AG10803 (cell line): Measurements from ENCODE around the gene KPTN.

Experiments
- DNase-seq: peaks from one replicate; pipeline ENCODE4 v3.0.0; 2010; ENCODE audit warnings: low read depth
- H3K4me3 ChIP-seq: 2 replicates; pipeline ENCODE4 v1.5.1; 2011; ENCODE audit warnings: mild to moderate bottlenecking, low read length, control low read depth
- TF ChIP-seq, protein P1 (sequence below): conservative IDR thresholded peaks from 2 replicates; pipeline ENCODE4 v1.5.1; 2011; ENCODE audit warnings: mild to moderate bottlenecking, low read length, control low read depth, inconsistent platforms

KPTN gene

DNA sequence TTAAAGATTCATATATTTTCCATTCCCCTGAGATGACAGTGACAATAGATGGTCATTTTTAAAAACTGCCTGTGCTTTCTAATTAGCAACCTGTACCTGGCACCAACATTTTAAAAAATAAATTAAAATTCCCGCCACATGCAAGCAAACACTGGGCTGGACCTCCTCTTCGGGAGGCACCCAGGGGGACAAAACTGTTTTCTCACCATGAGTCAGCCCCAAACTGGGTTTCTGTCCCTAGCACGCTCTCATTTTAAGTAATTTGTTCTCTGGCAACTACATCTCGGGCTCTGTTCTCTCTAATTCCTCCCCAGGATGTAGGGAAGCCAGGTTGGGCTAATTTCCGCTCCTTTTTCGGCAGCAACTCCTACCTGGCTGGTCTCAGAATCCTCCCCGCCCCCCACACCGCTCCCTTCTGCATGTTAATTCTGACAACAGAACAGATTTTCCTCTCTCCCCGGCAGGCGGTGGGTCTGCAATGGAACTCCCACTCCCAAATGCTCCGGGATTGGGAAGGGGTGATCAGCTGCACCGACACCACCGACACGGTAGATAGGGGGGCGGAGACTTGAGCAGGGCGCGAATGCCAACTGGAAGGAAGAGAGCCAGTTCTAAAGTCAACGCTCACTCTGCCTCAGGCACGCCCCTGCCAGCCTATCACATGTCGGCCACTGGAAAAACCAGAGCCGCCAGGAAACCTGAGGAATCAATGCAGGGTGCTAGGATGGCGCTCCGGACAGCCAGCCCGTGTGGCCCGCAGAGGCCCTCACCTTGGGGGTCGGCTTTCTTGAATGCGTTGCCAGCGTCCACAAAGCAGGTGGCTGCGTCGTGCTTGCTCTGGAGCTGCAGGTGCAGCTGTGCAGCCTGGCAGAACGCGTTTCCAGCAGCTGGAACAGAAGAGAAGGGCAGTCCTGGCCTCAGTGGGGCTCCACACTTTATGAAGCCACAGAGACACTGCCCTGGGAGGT, 16.1 kb upstream of the KPTN start:
- TF ChIP-seq, protein P1, sequence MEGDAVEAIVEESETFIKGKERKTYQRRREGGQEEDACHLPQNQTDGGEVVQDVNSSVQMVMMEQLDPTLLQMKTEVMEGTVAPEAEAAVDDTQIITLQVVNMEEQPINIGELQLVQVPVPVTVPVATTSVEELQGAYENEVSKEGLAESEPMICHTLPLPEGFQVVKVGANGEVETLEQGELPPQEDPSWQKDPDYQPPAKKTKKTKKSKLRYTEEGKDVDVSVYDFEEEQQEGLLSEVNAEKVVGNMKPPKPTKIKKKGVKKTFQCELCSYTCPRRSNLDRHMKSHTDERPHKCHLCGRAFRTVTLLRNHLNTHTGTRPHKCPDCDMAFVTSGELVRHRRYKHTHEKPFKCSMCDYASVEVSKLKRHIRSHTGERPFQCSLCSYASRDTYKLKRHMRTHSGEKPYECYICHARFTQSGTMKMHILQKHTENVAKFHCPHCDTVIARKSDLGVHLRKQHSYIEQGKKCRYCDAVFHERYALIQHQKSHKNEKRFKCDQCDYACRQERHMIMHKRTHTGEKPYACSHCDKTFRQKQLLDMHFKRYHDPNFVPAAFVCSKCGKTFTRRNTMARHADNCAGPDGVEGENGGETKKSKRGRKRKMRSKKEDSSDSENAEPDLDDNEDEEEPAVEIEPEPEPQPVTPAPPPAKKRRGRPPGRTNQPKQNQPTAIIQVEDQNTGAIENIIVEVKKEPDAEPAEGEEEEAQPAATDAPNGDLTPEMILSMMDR = no peak
- H3K4me3 ChIP-seq = no peak overlapping the region
- DNase-seq = no peak

DNA sequence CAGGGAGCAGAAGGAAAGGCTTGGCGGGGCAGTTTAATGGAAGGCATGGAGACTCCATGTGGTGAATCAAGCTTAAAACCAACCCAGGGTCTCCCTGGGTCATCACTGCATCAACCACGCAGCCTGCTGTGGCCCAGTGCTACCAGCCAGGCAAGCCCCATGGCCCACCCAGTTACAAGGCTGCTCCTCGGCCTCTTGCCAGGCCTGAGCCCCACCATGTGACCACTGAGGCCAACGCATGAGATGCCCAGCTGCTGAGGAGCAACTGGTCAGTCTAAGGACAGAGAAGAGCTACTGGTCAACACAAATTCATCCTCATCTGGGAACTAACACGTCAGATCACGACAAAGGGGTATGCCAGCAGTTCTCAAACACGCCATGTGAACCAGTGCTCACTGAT, 15.4 kb upstream of the KPTN start:
- TF ChIP-seq, protein P1 = no peak
- no peak for DNase-seq
- no peak overlapping the region for H3K4me3 ChIP-seq

DNA sequence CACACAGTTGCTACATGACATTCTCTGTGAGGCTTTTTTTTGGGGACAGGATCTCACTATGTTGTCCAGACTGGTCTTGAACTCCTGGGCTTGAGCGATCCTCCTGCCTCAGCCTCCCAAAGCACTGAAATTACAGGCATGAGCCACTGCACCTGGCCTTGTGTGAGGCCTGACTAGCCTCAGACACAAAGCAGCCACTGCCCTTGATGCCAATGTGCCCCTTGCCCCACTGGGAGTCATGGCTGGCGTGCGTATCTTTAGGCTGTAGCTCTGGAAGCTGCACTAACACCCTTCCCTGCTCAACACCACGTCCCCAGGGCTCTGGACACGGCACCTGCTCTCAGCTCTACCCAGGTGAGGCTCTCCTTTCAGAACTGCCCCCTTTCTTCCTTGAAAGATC, 14.5 kb upstream of the KPTN start:
- no peak for DNase-seq
- TF ChIP-seq, protein P1 = no peak
- H3K4me3 ChIP-seq = no peak overlapping the region

DNA sequence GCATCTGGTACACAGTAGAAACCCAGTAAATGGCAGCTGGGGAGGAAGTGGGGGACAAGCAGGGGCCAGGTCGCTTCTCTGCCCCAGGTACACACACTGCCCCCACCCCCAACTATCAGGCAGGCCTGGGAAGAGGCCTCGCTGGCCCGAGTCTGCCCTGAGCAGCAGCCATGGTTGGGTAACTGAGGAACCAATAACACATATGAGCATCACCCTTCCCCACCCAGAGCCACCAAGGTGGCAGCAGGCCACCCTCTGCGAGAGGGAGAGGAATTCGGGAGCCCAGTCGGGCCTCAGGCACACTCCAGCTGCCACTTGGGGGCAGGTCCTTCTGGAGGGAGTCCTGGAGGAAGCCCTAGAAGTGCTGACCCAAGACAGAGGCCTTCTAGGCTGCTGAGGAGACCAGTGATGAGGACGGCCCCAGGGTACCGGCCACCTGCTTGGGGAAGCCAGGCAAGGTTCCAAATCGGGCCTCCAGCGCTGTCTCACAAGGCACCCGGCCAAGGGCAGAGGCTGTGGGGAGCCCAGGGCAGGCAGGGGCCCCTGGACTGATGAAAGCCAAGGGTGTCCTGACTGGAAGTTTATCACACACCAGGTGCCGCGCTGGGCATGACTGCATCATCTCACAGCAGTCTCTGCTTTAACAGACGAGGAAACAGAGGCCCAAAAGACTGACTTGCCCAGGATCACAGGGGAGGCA, 14.0 kb upstream of the KPTN start:
- no peak overlapping the region for H3K4me3 ChIP-seq
- TF ChIP-seq, protein P1 = no peak
- DNase-seq = no peak

DNA sequence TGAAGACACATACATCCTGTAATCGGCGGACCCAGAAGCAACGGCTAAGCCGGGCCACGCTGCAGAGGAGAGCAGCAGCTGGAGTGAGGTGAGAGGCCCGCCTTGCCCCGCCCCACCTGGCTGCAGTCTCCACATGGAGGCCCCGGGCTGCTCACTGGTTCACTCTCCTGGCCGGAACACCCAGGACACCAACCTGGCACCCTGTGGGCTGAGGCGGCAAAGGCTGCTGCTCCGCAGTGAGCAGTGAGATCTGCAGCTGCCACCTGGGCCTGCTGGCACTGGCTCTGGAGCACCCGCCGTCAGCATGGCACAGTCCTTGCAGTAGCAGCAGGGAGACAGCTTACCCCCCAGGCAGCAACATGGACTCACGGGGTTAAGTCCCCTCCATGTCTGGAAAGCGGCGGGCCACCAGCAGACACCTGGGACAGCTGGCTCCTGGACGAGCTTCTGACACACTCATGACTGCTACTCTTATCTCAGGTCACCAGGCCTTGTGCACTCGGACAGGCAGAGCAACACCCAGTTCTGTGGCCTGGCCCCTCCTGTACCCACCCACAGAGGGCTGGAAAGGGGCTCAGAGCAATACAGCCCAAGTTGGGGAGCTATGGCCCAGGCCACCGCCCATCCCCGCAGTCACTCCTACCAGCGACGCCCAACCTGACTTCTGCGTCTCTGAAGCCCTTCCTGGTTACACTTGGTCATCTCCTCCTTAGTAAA, 13.2 kb upstream of the KPTN start:
- TF ChIP-seq, protein P1 = no peak

DNA sequence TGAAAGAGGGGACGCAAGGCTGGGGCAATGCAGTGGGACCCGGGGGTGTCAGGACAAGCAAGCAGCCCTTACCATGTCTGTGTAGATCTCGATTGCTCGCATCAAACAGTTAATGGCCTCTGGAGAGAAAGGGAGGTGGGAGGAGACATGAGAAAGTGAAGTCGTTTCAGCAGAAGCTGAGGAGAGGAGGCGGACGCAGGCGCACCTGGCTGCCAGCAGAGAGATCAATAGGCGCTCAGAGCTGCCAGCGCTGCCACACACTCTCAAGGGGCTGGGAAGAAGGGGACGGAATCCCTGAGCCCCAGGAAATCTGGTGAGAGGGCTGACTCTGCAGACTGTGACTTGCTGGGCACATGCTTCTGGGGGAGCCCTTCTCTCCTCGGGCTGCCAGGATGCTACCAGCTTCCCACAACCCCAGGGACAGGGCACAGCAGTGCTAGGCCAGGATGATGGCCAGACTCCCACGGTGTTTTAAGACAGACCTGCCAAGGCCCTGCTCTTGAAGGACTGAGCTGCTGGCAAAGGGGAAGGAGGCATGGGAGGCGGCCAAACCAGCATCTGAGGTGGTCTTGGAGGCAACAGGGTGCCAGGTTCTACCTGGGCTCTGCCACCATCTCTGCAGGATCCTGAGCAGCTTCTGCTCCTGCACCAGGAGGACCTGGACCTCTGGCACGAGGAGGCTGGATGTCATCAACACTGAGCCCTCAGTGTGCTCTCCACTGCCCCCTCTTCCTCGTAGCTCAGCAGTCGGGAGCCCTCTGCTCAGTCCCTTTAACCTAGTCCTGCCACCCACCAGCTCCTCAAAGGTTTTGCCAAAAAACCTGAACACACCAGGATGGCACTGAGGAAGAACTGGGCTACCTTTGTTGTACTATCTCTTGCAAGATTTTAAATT, 11.7 kb upstream of the KPTN start:
- DNase-seq = no peak
- TF ChIP-seq, protein P1 = no peak

More for the DNA sequence above, 13.2 kb upstream of the KPTN start:
- no peak overlapping the region for H3K4me3 ChIP-seq
- DNase-seq = no peak

More for the DNA sequence above, 11.7 kb upstream of the KPTN start:
- H3K4me3 ChIP-seq = no peak overlapping the region
